ENCODE measurements around the gene CHST1.

CHST1 gene

DNA sequence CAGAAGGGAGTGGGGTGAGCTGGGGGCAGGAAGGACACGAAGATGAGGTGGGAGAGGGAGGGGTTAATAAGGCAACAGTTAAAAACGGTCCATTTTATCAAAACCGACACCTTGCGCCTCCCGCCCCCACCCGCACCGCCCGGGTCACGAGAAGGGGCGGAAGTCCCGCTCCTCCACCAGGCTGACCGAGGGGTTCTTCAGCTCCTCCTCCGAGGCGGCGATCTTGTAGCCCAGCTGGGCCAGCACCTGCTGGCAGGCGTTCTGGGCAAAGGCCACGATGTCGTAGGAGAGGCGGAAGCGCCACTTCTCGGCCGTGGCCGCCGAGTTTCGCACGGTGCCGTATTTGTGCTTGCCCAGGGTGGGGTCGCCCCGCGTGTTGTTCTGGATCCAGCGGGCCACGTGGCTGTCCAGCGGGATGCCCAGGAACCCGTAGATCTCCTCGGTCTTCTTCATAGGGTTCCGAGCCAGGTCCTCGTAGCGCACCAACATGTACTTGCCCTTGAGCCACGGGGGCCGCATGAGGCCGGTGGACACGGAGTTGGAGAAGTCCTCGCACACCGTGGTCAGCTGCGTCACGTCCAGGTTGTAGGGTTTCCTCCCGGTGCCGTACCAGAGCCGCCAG is 15.8 kb downstream of the CHST1 start:
- no peak for ATAC-seq
- no peak for TF ChIP-seq ZNF70 (CRISPR knock-in tag; IDR thresholded peaks at IDR 0.05)
- TF ChIP-seq POU6F1 (CRISPR knock-in tag; IDR thresholded peaks at IDR 0.05; ENCODE audit: borderline replicate concordance, low read depth): no peak
- no peak for TF ChIP-seq ISL1 (CRISPR knock-in tag; IDR thresholded peaks at IDR 0.05)
- TF ChIP-seq CSDC2 (CRISPR knock-in tag; IDR thresholded peaks at IDR 0.05): no peak
- TF ChIP-seq CREB5 (CRISPR knock-in tag; IDR thresholded peaks at IDR 0.05; ENCODE audit: low read depth): no peak
- TF ChIP-seq OSR1 (CRISPR knock-in tag; IDR thresholded peaks at IDR 0.05): no peak
- no peak for TF ChIP-seq ZFP3 (CRISPR knock-in tag; IDR thresholded peaks at IDR 0.05)
- TF ChIP-seq RARB (CRISPR knock-in tag; IDR thresholded peaks at IDR 0.05): no peak
- no peak for TF ChIP-seq TCF4 (CRISPR knock-in tag; IDR thresholded peaks at IDR 0.05; ENCODE audit: borderline replicate concordance)
- TF ChIP-seq TSHZ2 (CRISPR knock-in tag; IDR thresholded peaks at IDR 0.05): no peak
- no peak for TF ChIP-seq SNAI2 (CRISPR knock-in tag; IDR thresholded peaks at IDR 0.05)
- no peak for TF ChIP-seq ZC3H10 (CRISPR knock-in tag; IDR thresholded peaks at IDR 0.05)

DNA sequence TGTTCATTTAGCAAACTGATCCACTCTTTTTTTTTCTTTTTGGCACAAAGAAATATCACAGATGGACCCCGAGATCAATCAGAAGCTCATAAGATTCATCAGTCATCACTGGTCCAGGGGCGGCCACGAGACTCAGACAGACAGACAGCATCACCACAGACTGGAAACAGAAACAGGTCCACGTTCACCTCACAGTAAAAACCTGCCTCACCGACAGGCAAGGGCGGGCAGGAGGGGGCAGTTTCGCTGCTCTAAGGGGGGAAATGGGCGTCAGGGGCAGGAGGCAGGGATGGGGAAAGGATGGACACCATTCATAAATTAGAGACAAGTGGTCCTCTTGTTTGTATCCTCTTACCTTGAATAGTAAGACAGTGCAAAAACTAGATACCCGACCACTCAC is 16.5 kb downstream of the CHST1 start:
- ATAC-seq: no peak

More for the DNA sequence above, 16.5 kb downstream of the CHST1 start:
- TF ChIP-seq PPARA (CRISPR knock-in tag; IDR thresholded peaks at IDR 0.05; ENCODE audit: borderline replicate concordance) (no peak), TCF4 (CRISPR knock-in tag; IDR thresholded peaks at IDR 0.05; ENCODE audit: borderline replicate concordance) (no peak), CSDC2 (CRISPR knock-in tag; IDR thresholded peaks at IDR 0.05) (no peak), TSHZ2 (CRISPR knock-in tag; IDR thresholded peaks at IDR 0.05) (no peak), POU6F1 (CRISPR knock-in tag; IDR thresholded peaks at IDR 0.05; ENCODE audit: borderline replicate concordance, low read depth) (no peak), RARB (CRISPR knock-in tag; IDR thresholded peaks at IDR 0.05) (no peak), ZFP30 (CRISPR knock-in tag; IDR thresholded peaks at IDR 0.05) (no peak), ISL1 (CRISPR knock-in tag; IDR thresholded peaks at IDR 0.05) (no peak), ZFP3 (CRISPR knock-in tag; IDR thresholded peaks at IDR 0.05) (no peak), PATZ1 (CRISPR knock-in tag; IDR thresholded peaks at IDR 0.05; ENCODE audit: borderline replicate concordance) (no peak)
